ENCODE measurements around the gene NFATC1.
"Not testable (repeated sequence)": the region's sequence is repeated elsewhere in the genome, so short reads cannot be mapped to it uniquely, and the experiment has no call there.

The NFATC1 gene

GRCh38 chr18:79375441-79376154 lies 20.1 kb upstream of the NFATC1 start:
- no peak for ATAC-seq
- no peak for DNase-seq

GRCh38 chr18:79376661-79377060 lies 19.1 kb upstream of the NFATC1 start:
- ATAC-seq, DNase-seq: not testable (repeated sequence)

- ATAC-seq = no peak
- no peak for DNase-seq
Observed at GRCh38 chr18:79377187-79377891, 18.4 kb upstream of the NFATC1 start.

GRCh38 chr18:79378536-79379250 lies 17.0 kb upstream of the NFATC1 start:
- peak; percentile 80 for ATAC-seq
- peak; percentile 88 for DNase-seq

- ATAC-seq (no peak), DNase-seq (no peak)
Observed at GRCh38 chr18:79379251-79379905, 16.4 kb upstream of the NFATC1 start.

- ATAC-seq = no peak
- DNase-seq = no peak
Observed at GRCh38 chr18:79379931-79380815, 15.6 kb upstream of the NFATC1 start.

- DNase-seq (peak; percentile 83), ATAC-seq (no peak)
Observed at GRCh38 chr18:79380816-79381806, 14.6 kb upstream of the NFATC1 start.

- DNase-seq (no peak), ATAC-seq (no peak)
Observed at GRCh38 chr18:79381811-79382311, 13.9 kb upstream of the NFATC1 start.

- DNase-seq (no peak), ATAC-seq (no peak)
Observed at GRCh38 chr18:79382681-79383387, 12.9 kb upstream of the NFATC1 start.

GRCh38 chr18:79383388-79384056 lies 12.2 kb upstream of the NFATC1 start:
- DNase-seq = no peak
- ATAC-seq = no peak

- no peak for ATAC-seq
- DNase-seq = no peak
Observed at GRCh38 chr18:79384151-79384807, 11.5 kb upstream of the NFATC1 start.

GRCh38 chr18:79384834-79385233 lies 10.9 kb upstream of the NFATC1 start:
- ATAC-seq (no peak), DNase-seq (no peak)

- DNase-seq = no peak
Observed at GRCh38 chr18:79385326-79385707, 10.4 kb upstream of the NFATC1 start.

GRCh38 chr18:79385708-79386341 lies 9.9 kb upstream of the NFATC1 start:
- DNase-seq (no peak), ATAC-seq (no peak)

More at GRCh38 chr18:79385326-79385707, 10.4 kb upstream of the NFATC1 start:
- ATAC-seq = no peak

GRCh38 chr18:79386547-79386946 lies 9.2 kb upstream of the NFATC1 start:
- ATAC-seq (no peak), DNase-seq (no peak)

- ATAC-seq = no peak
- DNase-seq = no peak
Observed at GRCh38 chr18:79387214-79387613, 8.5 kb upstream of the NFATC1 start.

GRCh38 chr18:79387615-79388014 lies 8.1 kb upstream of the NFATC1 start:
- ATAC-seq (no peak), DNase-seq (no peak)

- no peak for ATAC-seq
- DNase-seq = no peak
Observed at GRCh38 chr18:79388043-79388442, 7.7 kb upstream of the NFATC1 start.

All from stimulated activated naive CD8-positive, alpha-beta T cell treated with anti-CD3 and anti-CD28 coated beads, Interleukin-15, Interleukin-2, amounts not matched to agents 100 U/mL and 50 U/mL, for 24 hours (primary cell).